Measurements from ENCODE around the gene ERMAP.

Gene ERMAP

DNA sequence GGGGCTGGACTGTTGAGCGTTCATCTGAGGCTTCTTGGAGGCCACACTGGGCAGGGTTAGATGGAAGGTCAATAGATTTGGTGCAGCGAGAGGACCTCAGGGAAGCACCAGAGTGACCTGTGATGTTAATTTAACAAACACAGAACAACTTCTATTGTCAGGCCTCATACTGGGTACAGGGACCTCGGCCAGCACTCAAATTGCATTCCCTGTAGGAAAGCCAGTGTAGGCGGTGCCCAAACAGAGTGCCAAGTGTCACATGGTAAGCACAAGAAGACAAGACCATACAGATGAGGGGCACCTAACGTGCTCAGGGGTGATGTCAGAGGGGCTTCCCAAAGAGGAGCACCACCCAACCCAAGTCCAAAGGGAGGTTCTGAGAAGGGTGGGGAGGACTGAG lies 30.8 kb upstream of the ERMAP start:
- TF ChIP-seq SIN3A (IDR thresholded peaks at IDR 0.05; ENCODE audit: borderline replicate concordance, insufficient read depth, low read length) (no peak), FOXP2 (optimal IDR thresholded peaks at IDR 0.05; ENCODE audit: borderline replicate concordance, extremely low read depth, extremely low read length, insufficient read depth) (no peak), REST (IDR thresholded peaks at IDR 0.05; ENCODE audit: insufficient read depth in 1 of 2, low read depth in 2 of 2, low read length in 2 of 2) (no peak)

- no peak for TF ChIP-seq FOXP2 (optimal IDR thresholded peaks at IDR 0.05; ENCODE audit: borderline replicate concordance, extremely low read depth, extremely low read length, insufficient read depth)
- TF ChIP-seq POLR2AphosphoS5 (IDR thresholded peaks at IDR 0.05; ENCODE audit: low read depth, low read length): no peak
- no peak for TF ChIP-seq REST (IDR thresholded peaks at IDR 0.05; ENCODE audit: insufficient read depth in 1 of 2, low read depth in 2 of 2, low read length in 2 of 2)
- no peak for TF ChIP-seq TAF1 (IDR thresholded peaks at IDR 0.05; ENCODE audit: borderline replicate concordance, insufficient read depth, low read length)
Observed at GRCh38 chr1:42788021-42788420, 28.9 kb upstream of the ERMAP start.

GRCh38 chr1:42793824-42794223 lies 23.1 kb upstream of the ERMAP start:
- no peak for TF ChIP-seq SIN3A (IDR thresholded peaks at IDR 0.05; ENCODE audit: borderline replicate concordance, insufficient read depth, low read length)
- TF ChIP-seq TAF1 (IDR thresholded peaks at IDR 0.05; ENCODE audit: borderline replicate concordance, insufficient read depth, low read length): no peak
- no peak for TF ChIP-seq FOXP2 (optimal IDR thresholded peaks at IDR 0.05; ENCODE audit: borderline replicate concordance, extremely low read depth, extremely low read length, insufficient read depth)
- TF ChIP-seq POLR2AphosphoS5 (IDR thresholded peaks at IDR 0.05; ENCODE audit: low read depth, low read length): no peak
- TF ChIP-seq REST (IDR thresholded peaks at IDR 0.05; ENCODE audit: insufficient read depth in 1 of 2, low read depth in 2 of 2, low read length in 2 of 2): no peak

- TF ChIP-seq FOXP2 (optimal IDR thresholded peaks at IDR 0.05; ENCODE audit: borderline replicate concordance, extremely low read depth, extremely low read length, insufficient read depth) (no peak), SIN3A (IDR thresholded peaks at IDR 0.05; ENCODE audit: borderline replicate concordance, insufficient read depth, low read length) (no peak), POLR2AphosphoS5 (IDR thresholded peaks at IDR 0.05; ENCODE audit: low read depth, low read length) (no peak), TAF1 (IDR thresholded peaks at IDR 0.05; ENCODE audit: borderline replicate concordance, insufficient read depth, low read length) (no peak), REST (IDR thresholded peaks at IDR 0.05; ENCODE audit: insufficient read depth in 1 of 2, low read depth in 2 of 2, low read length in 2 of 2) (no peak)
Observed at GRCh38 chr1:42797414-42797813, 19.5 kb upstream of the ERMAP start.

- no peak for TF ChIP-seq REST (IDR thresholded peaks at IDR 0.05; ENCODE audit: insufficient read depth in 1 of 2, low read depth in 2 of 2, low read length in 2 of 2)
- no peak for TF ChIP-seq FOXP2 (optimal IDR thresholded peaks at IDR 0.05; ENCODE audit: borderline replicate concordance, extremely low read depth, extremely low read length, insufficient read depth)
- TF ChIP-seq POLR2AphosphoS5 (IDR thresholded peaks at IDR 0.05; ENCODE audit: low read depth, low read length): no peak
- TF ChIP-seq SIN3A (IDR thresholded peaks at IDR 0.05; ENCODE audit: borderline replicate concordance, insufficient read depth, low read length): no peak
- TF ChIP-seq TAF1 (IDR thresholded peaks at IDR 0.05; ENCODE audit: borderline replicate concordance, insufficient read depth, low read length): no peak
Observed at GRCh38 chr1:42797979-42798378, 18.9 kb upstream of the ERMAP start.

All from PFSK-1 (cell line).